ENCODE measurements around the gene TOX2. TPM values are rescaled to one million over a fixed set of nuclear protein-coding genes. Genes with fewer than 3 reads are reported as not detected.

TOX2 gene
- total RNA-seq, 2 experiments from 2014 or later = 3.3 to 3.9 TPM

DNA sequence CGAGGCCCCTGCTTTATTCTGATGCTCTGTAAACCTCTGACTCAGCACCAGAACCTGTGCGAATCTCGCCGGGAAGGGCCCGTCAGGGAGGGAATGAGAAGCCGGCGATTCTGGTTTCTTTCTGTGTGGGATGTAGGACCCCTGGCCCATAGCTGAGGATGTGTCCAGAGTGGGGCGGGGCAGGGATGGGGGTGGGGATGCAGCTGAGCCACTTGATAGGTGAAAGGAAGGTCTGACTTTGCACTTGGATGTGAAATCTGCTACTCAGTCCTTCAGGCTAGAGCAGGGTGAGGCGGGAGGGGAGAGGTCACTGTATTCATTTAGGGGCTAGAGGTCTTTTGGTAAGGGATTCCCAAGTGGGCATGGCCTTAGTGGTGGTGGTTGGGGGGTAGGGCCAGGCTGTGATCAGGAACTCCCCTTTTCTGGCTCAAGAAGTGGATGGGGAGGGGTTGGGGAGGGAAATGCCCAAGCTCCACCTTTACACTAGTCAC lies 2.3 kb downstream of the TOX2 start:
- CTCF ChIA-PET = no interaction called here
- TF ChIP-seq, protein P1, sequence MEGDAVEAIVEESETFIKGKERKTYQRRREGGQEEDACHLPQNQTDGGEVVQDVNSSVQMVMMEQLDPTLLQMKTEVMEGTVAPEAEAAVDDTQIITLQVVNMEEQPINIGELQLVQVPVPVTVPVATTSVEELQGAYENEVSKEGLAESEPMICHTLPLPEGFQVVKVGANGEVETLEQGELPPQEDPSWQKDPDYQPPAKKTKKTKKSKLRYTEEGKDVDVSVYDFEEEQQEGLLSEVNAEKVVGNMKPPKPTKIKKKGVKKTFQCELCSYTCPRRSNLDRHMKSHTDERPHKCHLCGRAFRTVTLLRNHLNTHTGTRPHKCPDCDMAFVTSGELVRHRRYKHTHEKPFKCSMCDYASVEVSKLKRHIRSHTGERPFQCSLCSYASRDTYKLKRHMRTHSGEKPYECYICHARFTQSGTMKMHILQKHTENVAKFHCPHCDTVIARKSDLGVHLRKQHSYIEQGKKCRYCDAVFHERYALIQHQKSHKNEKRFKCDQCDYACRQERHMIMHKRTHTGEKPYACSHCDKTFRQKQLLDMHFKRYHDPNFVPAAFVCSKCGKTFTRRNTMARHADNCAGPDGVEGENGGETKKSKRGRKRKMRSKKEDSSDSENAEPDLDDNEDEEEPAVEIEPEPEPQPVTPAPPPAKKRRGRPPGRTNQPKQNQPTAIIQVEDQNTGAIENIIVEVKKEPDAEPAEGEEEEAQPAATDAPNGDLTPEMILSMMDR (IDR thresholded peaks at IDR 0.05) = no peak
- Histone ChIP-seq H3K36me3 (ENCODE audit: insufficient read depth, low read length) (no peaks in the 10 kb centered on the region), H3K27ac (ENCODE audit: low read depth in 1 of 2, low read length in 2 of 2) (no peak overlapping the region), H3K4me1 (ENCODE audit: insufficient read depth, low read length) (peaks cover 41% of the 10 kb centered on the region), H3K4me3 (ENCODE audit: low read length) (peak overlapping the region; percentile 58), H3K27me3 (ENCODE audit: control insufficient read depth in 1 of 2, insufficient read depth in 2 of 2, low read length in 2 of 2) (peaks cover 35% of the 10 kb centered on the region in 2 experiments), H3K9me3 (ENCODE audit: control insufficient read depth in 1 of 2, insufficient read depth in 1 of 2, low read length in 2 of 2) (peaks cover 9 to 11% of the 10 kb centered on the region in 2 experiments)
- intact Hi-C loops (cut with DNase I, micrococcal nuclease) = loop anchor here in 1 of 2 experiments (5.0 kb wide), 1 partner anchor 35 kb away; no protein-coding TSS in a partner anchor
- Mint-ChIP-seq H3K27me3 (peaks cover 45% of the 10 kb centered on the region), H3K36me3 (ENCODE audit: low read depth) (peaks cover 6% of the 10 kb centered on the region), H3K27ac (no peak overlapping the region), H3K9me3 (peaks cover 2% of the 10 kb centered on the region), H3K4me3 (peak overlapping the region; percentile 79), H3K4me1 (ENCODE audit: low read depth) (peaks cover 40% of the 10 kb centered on the region)
- POLR2A ChIA-PET = no interaction called here
- ATAC-seq (ENCODE audit: poor library complexity) (no peak), DNase-seq (peak in 2 of 14 experiments; percentile 28 to 34)

DNA sequence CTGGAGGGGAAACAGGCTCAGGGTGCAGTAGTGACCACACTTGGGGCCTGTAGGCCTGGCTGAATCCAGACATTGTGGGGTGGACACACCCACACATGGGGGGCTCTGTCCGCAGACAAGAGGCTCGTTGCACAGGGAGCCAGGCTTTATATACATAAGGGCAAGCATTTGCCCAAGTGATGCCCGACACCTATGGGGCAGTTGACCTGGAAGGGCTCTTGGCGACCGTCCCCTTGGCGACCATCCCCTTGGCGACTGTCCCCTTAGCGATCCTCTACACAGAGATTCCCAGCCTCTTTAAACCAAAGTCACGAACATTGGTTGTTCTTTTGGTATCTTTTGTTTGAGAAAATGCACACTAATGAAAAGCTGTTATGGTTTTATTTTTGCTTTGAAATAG lies 2.7 kb downstream of the TOX2 start:
- intact Hi-C loops (cut with DNase I, micrococcal nuclease) = loop anchor here in 1 of 2 experiments (5.0 kb wide), 1 partner anchor 35 kb away; no protein-coding TSS in a partner anchor
- Mint-ChIP-seq H3K4me1 (ENCODE audit: low read depth) (peaks cover 44% of the 10 kb centered on the region), H3K9me3 (no peaks in the 10 kb centered on the region), H3K36me3 (ENCODE audit: low read depth) (peaks cover 6% of the 10 kb centered on the region), H3K4me3 (peak overlapping the region; percentile 79), H3K27ac (no peak overlapping the region), H3K27me3 (peaks cover 45% of the 10 kb centered on the region)
- no peak overlapping the region for H3K27ac ChIP-seq (ENCODE audit: low read depth in 1 of 2, low read length in 2 of 2)
- TF ChIP-seq, protein P1 (IDR thresholded peaks at IDR 0.05) = no peak
- ChIA-PET POLR2A (interaction anchor here (1.4 kb wide), 1 partner anchor 25 kb away, joined by 5 read pairs; no protein-coding TSS in a partner anchor), CTCF (no interaction called here)
- DNase-seq (no peak), ATAC-seq (ENCODE audit: poor library complexity) (no peak)
- H3K4me1 ChIP-seq (ENCODE audit: insufficient read depth, low read length) = peaks cover 44% of the 10 kb centered on the region
- no peak overlapping the region for H3K4me3 ChIP-seq (ENCODE audit: low read length)
- peaks cover 9% of the 10 kb centered on the region in 2 experiments for H3K9me3 ChIP-seq (ENCODE audit: control insufficient read depth in 1 of 2, insufficient read depth in 1 of 2, low read length in 2 of 2)
- peaks cover 35 to 38% of the 10 kb centered on the region in 2 experiments for H3K27me3 ChIP-seq (ENCODE audit: control insufficient read depth in 1 of 2, insufficient read depth in 2 of 2, low read length in 2 of 2)
- H3K36me3 ChIP-seq (ENCODE audit: insufficient read depth, low read length) = no peaks in the 10 kb centered on the region

DNA sequence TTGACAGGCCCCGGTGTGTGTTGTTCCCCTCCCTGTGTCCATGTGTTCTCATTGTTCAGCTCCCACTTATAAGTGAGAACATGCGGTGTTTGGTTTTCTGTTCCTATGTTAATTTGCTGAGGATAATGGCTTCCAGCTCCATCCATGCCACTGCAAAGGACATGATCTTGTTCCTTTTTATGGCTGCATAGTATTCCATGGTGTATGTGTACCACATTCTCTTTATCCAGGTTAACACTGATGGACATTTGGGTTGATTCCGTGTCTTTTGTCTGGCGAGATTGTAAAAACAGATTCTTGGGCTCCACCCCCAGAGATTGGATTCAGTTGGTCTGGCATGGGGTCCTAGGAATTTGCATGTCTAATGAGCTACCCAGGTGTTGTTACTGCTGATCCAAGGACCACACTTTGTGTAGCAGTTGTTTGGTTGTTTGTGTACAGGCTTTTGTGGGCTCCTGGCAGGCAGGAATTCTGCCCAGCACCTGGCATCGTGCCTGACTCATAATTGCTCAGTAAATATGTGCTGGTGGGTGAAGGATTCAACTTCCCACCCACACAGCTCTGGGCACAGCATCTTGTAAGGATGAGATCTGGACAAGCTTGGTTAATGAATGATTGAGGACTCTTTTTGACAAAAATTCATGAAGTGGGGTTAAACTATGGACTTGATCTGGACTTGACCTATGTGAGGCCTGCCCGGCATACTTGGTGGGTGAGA lies 5.2 kb downstream of the TOX2 start:
- no peak for DNase-seq
- Histone ChIP-seq H3K27me3 (ENCODE audit: control insufficient read depth in 1 of 2, insufficient read depth in 2 of 2, low read length in 2 of 2) (peaks cover 24 to 28% of the 10 kb centered on the region in 2 experiments), H3K9me3 (ENCODE audit: control insufficient read depth in 1 of 2, insufficient read depth in 1 of 2, low read length in 2 of 2) (peaks cover 0 to 9% of the 10 kb centered on the region in 2 experiments), H3K27ac (ENCODE audit: low read depth in 1 of 2, low read length in 2 of 2) (no peak overlapping the region), H3K4me1 (ENCODE audit: insufficient read depth, low read length) (peaks cover 55% of the 10 kb centered on the region), H3K4me3 (ENCODE audit: low read length) (no peak overlapping the region), H3K36me3 (ENCODE audit: insufficient read depth, low read length) (no peaks in the 10 kb centered on the region)
- Mint-ChIP-seq H3K27ac (no peak overlapping the region), H3K36me3 (ENCODE audit: low read depth) (peaks cover 6% of the 10 kb centered on the region), H3K27me3 (peaks cover 38% of the 10 kb centered on the region), H3K4me1 (ENCODE audit: low read depth) (peaks cover 63% of the 10 kb centered on the region), H3K9me3 (no peaks in the 10 kb centered on the region), H3K4me3 (no peak overlapping the region)
- ChIA-PET CTCF (no interaction called here), POLR2A (interaction anchor here (0.6 to 2.0 kb wide), 2 partner anchors 37 to 45 kb away, joined by 3 to 6 read pairs; no protein-coding TSS in a partner anchor)
- ATAC-seq (ENCODE audit: poor library complexity) = no peak
- TF ChIP-seq, protein P1 (IDR thresholded peaks at IDR 0.05) = no peak
- intact Hi-C loops (cut with DNase I, micrococcal nuclease) = loop anchor here in 1 of 2 experiments (5.0 kb wide), 1 partner anchor 32 kb away; no protein-coding TSS in a partner anchor
